Effector memory CD8-positive, alpha-beta T cell (primary cell): ENCODE measurements around the gene SENP5.

Experiments
- ATAC-seq: fragments of 150-1000 bp; cut with Tn5 transposase; replicated peaks from 2 replicates; pipeline ENCODE4 v1.10.0; 2021; ENCODE audit warnings: mild to moderate bottlenecking, moderate library complexity
- DNase-seq, 3 experiments: peaks; one replicate each; pipeline ENCODE4 v3.0.0; 2021
- H3K27ac Mint-ChIP-seq, 2 donors: one replicate each; pipeline ENCODE4 v1.8.0; 2022; ENCODE audit warnings: mild to moderate bottlenecking in 2 of 2, mixed read lengths in 2 of 2, moderate library complexity in 2 of 2
- H3K27me3 Mint-ChIP-seq, 2 donors: one replicate each; pipeline ENCODE4 v1.8.0; 2022; ENCODE audit warnings: mixed read lengths in 2 of 2
- H3K36me3 Mint-ChIP-seq: one replicate; pipeline ENCODE4 v1.8.0; 2022; ENCODE audit warnings: mild to moderate bottlenecking, moderate library complexity, mixed read lengths; ENCODE audit not compliant: insufficient read depth
- H3K4me1 Mint-ChIP-seq, 2 donors: one replicate each; pipeline ENCODE4 v1.8.0; 2022; ENCODE audit warnings: low read depth in 2 of 2, mixed read lengths in 2 of 2
- H3K4me3 Mint-ChIP-seq, 2 donors: one replicate each; pipeline ENCODE4 v1.8.0; 2022; ENCODE audit warnings: mild to moderate bottlenecking in 2 of 2, mixed read lengths in 2 of 2, moderate library complexity in 2 of 2
- H3K9me3 Mint-ChIP-seq, 2 donors: one replicate each; pipeline ENCODE4 v1.8.0; 2022; ENCODE audit warnings: mixed read lengths in 2 of 2

SENP5 gene

GRCh38 chr3:196903740-196904139 is 36.0 kb downstream of the SENP5 start:
- ATAC-seq: no peak
- Mint-ChIP-seq H3K4me3 (no peak overlapping the region), H3K27ac (no peak overlapping the region), H3K4me1 (no peaks in the 10 kb centered on the region), H3K9me3 (no peaks in the 10 kb centered on the region), H3K27me3 (no peaks in the 10 kb centered on the region), H3K36me3 (peaks cover 76% of the 10 kb centered on the region)
- no peak for DNase-seq

GRCh38 chr3:196914866-196915265 is 47.1 kb downstream of the SENP5 start:
- Mint-ChIP-seq H3K4me3 (no peak overlapping the region), H3K27ac (no peak overlapping the region), H3K36me3 (peaks cover 7% of the 10 kb centered on the region), H3K27me3 (no peaks in the 10 kb centered on the region), H3K9me3 (peaks cover 0 to 3% of the 10 kb centered on the region in 2 donors), H3K4me1 (peaks cover 0 to 3% of the 10 kb centered on the region in 2 donors)
- DNase-seq (no peak), ATAC-seq (no peak)

- peaks cover 0 to 3% of the 10 kb centered on the region in 2 donors for H3K4me1 Mint-ChIP-seq
- H3K4me3 Mint-ChIP-seq: no peak overlapping the region
- DNase-seq (no peak), ATAC-seq (no peak)
- H3K27ac Mint-ChIP-seq: no peak overlapping the region
- peaks cover 7% of the 10 kb centered on the region for H3K36me3 Mint-ChIP-seq
- H3K27me3 Mint-ChIP-seq: no peaks in the 10 kb centered on the region
- H3K9me3 Mint-ChIP-seq: peaks cover 0 to 3% of the 10 kb centered on the region in 2 donors
Observed at GRCh38 chr3:196915375-196915774, 47.7 kb downstream of the SENP5 start.

GRCh38 chr3:196916221-196916620 is 48.5 kb downstream of the SENP5 start:
- Mint-ChIP-seq H3K27ac (no peak overlapping the region), H3K9me3 (peaks cover 0 to 3% of the 10 kb centered on the region in 2 donors), H3K4me3 (no peak overlapping the region), H3K36me3 (peaks cover 9% of the 10 kb centered on the region), H3K4me1 (peaks cover 0 to 3% of the 10 kb centered on the region in 2 donors), H3K27me3 (no peaks in the 10 kb centered on the region)
- no peak for ATAC-seq
- DNase-seq: no peak

GRCh38 chr3:196916995-196917394 is 49.3 kb downstream of the SENP5 start:
- Mint-ChIP-seq H3K4me1 (peaks cover 0 to 3% of the 10 kb centered on the region in 2 donors), H3K27me3 (no peaks in the 10 kb centered on the region), H3K9me3 (peaks cover 0 to 3% of the 10 kb centered on the region in 2 donors), H3K36me3 (peaks cover 10% of the 10 kb centered on the region), H3K4me3 (no peak overlapping the region), H3K27ac (peak overlapping the region in 1 of 2 donors; percentile 9)
- ATAC-seq (no peak), DNase-seq (no peak)

GRCh38 chr3:196918968-196919367 is 51.2 kb downstream of the SENP5 start:
- no peak for DNase-seq
- no peaks in the 10 kb centered on the region for H3K4me1 Mint-ChIP-seq
- H3K27ac Mint-ChIP-seq: peak overlapping the region in 1 of 2 donors; percentile 23
- H3K4me3 Mint-ChIP-seq: no peak overlapping the region
- H3K9me3 Mint-ChIP-seq: peaks cover 0 to 3% of the 10 kb centered on the region in 2 donors
- peaks cover 10% of the 10 kb centered on the region for H3K36me3 Mint-ChIP-seq
- no peaks in the 10 kb centered on the region for H3K27me3 Mint-ChIP-seq
- ATAC-seq: no peak

- H3K27me3 Mint-ChIP-seq: no peaks in the 10 kb centered on the region
- DNase-seq (no peak), ATAC-seq (no peak)
- H3K4me3 Mint-ChIP-seq: no peak overlapping the region
- peaks cover 10% of the 10 kb centered on the region for H3K36me3 Mint-ChIP-seq
- H3K27ac Mint-ChIP-seq: peak overlapping the region in 1 of 2 donors; percentile 67
- peaks cover 0 to 3% of the 10 kb centered on the region in 2 donors for H3K9me3 Mint-ChIP-seq
- no peaks in the 10 kb centered on the region for H3K4me1 Mint-ChIP-seq
Observed at GRCh38 chr3:196920733-196921132, 53.0 kb downstream of the SENP5 start.

GRCh38 chr3:196927571-196928453 is 60.1 kb downstream of the SENP5 start:
- Mint-ChIP-seq H3K27me3 (no peaks in the 10 kb centered on the region), H3K27ac (no peak overlapping the region), H3K36me3 (peaks cover 24% of the 10 kb centered on the region), H3K9me3 (no peaks in the 10 kb centered on the region), H3K4me3 (no peak overlapping the region), H3K4me1 (no peaks in the 10 kb centered on the region)
- DNase-seq (no peak), ATAC-seq (no peak)

GRCh38 chr3:196931157-196931556 is 63.4 kb downstream of the SENP5 start:
- H3K27ac Mint-ChIP-seq: peak overlapping the region in 1 of 2 donors; percentile 20

GRCh38 chr3:196931828-196932587 is 64.3 kb downstream of the SENP5 start:
- Mint-ChIP-seq H3K27me3 (no peaks in the 10 kb centered on the region), H3K9me3 (no peaks in the 10 kb centered on the region), H3K27ac (peak overlapping the region in 1 of 2 donors; percentile 44), H3K4me1 (no peaks in the 10 kb centered on the region), H3K4me3 (no peak overlapping the region), H3K36me3 (peaks cover 65% of the 10 kb centered on the region)
- ATAC-seq (no peak), DNase-seq (no peak)

More at GRCh38 chr3:196931157-196931556, 63.4 kb downstream of the SENP5 start:
- H3K9me3 Mint-ChIP-seq: no peaks in the 10 kb centered on the region
- no peaks in the 10 kb centered on the region for H3K27me3 Mint-ChIP-seq
- H3K36me3 Mint-ChIP-seq: peaks cover 56% of the 10 kb centered on the region
- H3K4me1 Mint-ChIP-seq: no peaks in the 10 kb centered on the region
- no peak for ATAC-seq
- no peak for DNase-seq
- H3K4me3 Mint-ChIP-seq: no peak overlapping the region

GRCh38 chr3:196932600-196932999 is 64.9 kb downstream of the SENP5 start:
- ATAC-seq (no peak), DNase-seq (no peak)
- no peaks in the 10 kb centered on the region for H3K27me3 Mint-ChIP-seq
- no peaks in the 10 kb centered on the region for H3K4me1 Mint-ChIP-seq
- H3K27ac Mint-ChIP-seq: peak overlapping the region in 1 of 2 donors; percentile 44
- no peaks in the 10 kb centered on the region for H3K9me3 Mint-ChIP-seq
- no peak overlapping the region for H3K4me3 Mint-ChIP-seq
- peaks cover 71% of the 10 kb centered on the region for H3K36me3 Mint-ChIP-seq

- H3K4me3 Mint-ChIP-seq: no peak overlapping the region
- no peaks in the 10 kb centered on the region for H3K27me3 Mint-ChIP-seq
- H3K27ac Mint-ChIP-seq: peak overlapping the region; percentile 20 to 44
- H3K4me1 Mint-ChIP-seq: peaks cover 11 to 12% of the 10 kb centered on the region in 2 donors
- peaks cover 76% of the 10 kb centered on the region for H3K36me3 Mint-ChIP-seq
- no peak for ATAC-seq
- H3K9me3 Mint-ChIP-seq: no peaks in the 10 kb centered on the region
- no peak for DNase-seq
Observed at GRCh38 chr3:196936288-196936687, 68.6 kb downstream of the SENP5 start.

- H3K4me3 Mint-ChIP-seq: no peak overlapping the region
- H3K9me3 Mint-ChIP-seq: no peaks in the 10 kb centered on the region
- no peak for DNase-seq
- ATAC-seq: no peak
- no peaks in the 10 kb centered on the region for H3K27me3 Mint-ChIP-seq
- H3K4me1 Mint-ChIP-seq: peaks cover 19 to 26% of the 10 kb centered on the region in 2 donors
- no peak overlapping the region for H3K27ac Mint-ChIP-seq
- peaks cover 80% of the 10 kb centered on the region for H3K36me3 Mint-ChIP-seq
Observed at GRCh38 chr3:196938124-196938523, 70.4 kb downstream of the SENP5 start.
